Ishikawa (cell line): Measurements from ENCODE around the gene ZNF107.

Experiments
- CEBPB ChIP-seq: IDR thresholded peaks from 2 replicates; pipeline ENCODE4 v1.6.1; 2012
- CREB1 ChIP-seq: IDR thresholded peaks from 2 replicates; pipeline ENCODE4 v1.6.1; 2012; ENCODE audit warnings: low read depth
- EGR1 ChIP-seq: IDR thresholded peaks from 2 replicates; pipeline ENCODE4 v1.6.1; 2012
- EP300 ChIP-seq: IDR thresholded peaks from 2 replicates; pipeline ENCODE4 v1.6.1; 2012; ENCODE audit warnings: borderline replicate concordance
- FOXM1 ChIP-seq: IDR thresholded peaks from 2 replicates; pipeline ENCODE4 v1.6.1; 2012; ENCODE audit warnings: low read depth, borderline replicate concordance
- NFIC ChIP-seq: IDR thresholded peaks from 2 replicates; pipeline ENCODE4 v1.6.1; 2012
- RAD21 ChIP-seq: IDR thresholded peaks from 2 replicates; pipeline ENCODE4 v1.6.1; 2012; ENCODE audit warnings: low read depth
- TAF1 ChIP-seq: IDR thresholded peaks from 2 replicates; pipeline ENCODE4 v1.6.1; 2012; ENCODE audit warnings: low read depth, mild to moderate bottlenecking
- TCF12 ChIP-seq: IDR thresholded peaks from 2 replicates; pipeline ENCODE4 v1.6.1; 2012; ENCODE audit warnings: low read depth
- TEAD4 ChIP-seq: IDR thresholded peaks from 2 replicates; pipeline ENCODE4 v1.6.1; 2012
- YY1 ChIP-seq: IDR thresholded peaks from 2 replicates; pipeline ENCODE4 v1.6.1; 2012; ENCODE audit warnings: low read depth
- ZBTB7A ChIP-seq: IDR thresholded peaks from 2 replicates; pipeline ENCODE4 v1.6.1; 2012; ENCODE audit warnings: low read depth
- TF ChIP-seq, protein P1 (sequence below): IDR thresholded peaks from 2 replicates; pipeline ENCODE4 v1.6.1; 2012; ENCODE audit warnings: low read depth, mild to moderate bottlenecking
- TF ChIP-seq, protein P2 (sequence below): IDR thresholded peaks from 2 replicates; pipeline ENCODE4 v1.6.1; 2012
- TF ChIP-seq, protein P3 (sequence below): IDR thresholded peaks from 2 replicates; pipeline ENCODE4 v1.6.1; 2012

The ZNF107 gene

DNA sequence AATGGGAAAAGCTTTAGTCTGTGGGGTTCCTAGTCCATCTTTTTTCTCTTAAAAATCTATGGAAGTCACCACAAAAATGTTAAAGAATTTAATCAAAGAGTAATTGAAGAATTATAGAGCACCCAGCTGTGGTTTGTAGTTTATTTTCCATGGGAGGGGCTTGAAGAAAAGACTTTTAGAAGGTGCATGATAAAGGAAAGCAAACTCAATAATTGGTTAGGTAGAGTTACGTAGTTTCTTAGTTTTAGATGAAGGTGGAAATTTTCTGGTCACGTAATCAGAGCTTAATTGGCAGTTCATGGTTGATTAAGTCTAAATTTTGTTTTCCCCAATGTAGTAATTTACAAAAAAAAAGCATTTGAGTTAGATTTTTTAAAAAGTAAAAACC, 724 bp downstream of the ZNF107 start:
- no peak for TF ChIP-seq CEBPB
- TF ChIP-seq, protein P1, sequence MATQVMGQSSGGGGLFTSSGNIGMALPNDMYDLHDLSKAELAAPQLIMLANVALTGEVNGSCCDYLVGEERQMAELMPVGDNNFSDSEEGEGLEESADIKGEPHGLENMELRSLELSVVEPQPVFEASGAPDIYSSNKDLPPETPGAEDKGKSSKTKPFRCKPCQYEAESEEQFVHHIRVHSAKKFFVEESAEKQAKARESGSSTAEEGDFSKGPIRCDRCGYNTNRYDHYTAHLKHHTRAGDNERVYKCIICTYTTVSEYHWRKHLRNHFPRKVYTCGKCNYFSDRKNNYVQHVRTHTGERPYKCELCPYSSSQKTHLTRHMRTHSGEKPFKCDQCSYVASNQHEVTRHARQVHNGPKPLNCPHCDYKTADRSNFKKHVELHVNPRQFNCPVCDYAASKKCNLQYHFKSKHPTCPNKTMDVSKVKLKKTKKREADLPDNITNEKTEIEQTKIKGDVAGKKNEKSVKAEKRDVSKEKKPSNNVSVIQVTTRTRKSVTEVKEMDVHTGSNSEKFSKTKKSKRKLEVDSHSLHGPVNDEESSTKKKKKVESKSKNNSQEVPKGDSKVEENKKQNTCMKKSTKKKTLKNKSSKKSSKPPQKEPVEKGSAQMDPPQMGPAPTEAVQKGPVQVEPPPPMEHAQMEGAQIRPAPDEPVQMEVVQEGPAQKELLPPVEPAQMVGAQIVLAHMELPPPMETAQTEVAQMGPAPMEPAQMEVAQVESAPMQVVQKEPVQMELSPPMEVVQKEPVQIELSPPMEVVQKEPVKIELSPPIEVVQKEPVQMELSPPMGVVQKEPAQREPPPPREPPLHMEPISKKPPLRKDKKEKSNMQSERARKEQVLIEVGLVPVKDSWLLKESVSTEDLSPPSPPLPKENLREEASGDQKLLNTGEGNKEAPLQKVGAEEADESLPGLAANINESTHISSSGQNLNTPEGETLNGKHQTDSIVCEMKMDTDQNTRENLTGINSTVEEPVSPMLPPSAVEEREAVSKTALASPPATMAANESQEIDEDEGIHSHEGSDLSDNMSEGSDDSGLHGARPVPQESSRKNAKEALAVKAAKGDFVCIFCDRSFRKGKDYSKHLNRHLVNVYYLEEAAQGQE = no peak
- TF ChIP-seq, protein P2, sequence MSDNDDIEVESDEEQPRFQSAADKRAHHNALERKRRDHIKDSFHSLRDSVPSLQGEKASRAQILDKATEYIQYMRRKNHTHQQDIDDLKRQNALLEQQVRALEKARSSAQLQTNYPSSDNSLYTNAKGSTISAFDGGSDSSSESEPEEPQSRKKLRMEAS = no peak
- no peak for TF ChIP-seq TCF12

DNA sequence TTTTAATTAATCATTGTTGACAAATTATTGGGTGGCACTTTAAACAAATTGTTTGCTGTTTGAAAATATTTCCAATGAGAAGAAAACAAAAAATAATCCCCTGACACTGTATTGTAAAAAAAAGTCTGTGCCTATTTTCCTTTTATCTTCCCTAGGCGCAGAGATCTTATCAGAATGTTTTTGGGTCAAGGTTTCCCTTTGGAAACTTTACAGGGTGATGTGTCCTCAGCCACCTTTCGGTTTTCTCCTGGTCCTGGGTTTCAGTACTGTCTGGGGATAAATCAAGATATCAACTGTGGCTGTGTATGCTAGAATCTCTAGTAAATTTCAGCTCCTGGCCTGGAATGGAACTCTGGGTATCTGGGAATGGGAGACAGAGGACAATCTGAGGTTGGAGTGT, 1.4 kb downstream of the ZNF107 start:
- TF ChIP-seq CREB1 (no peak), FOXM1 (no peak), YY1 (no peak), TAF1 (no peak), TEAD4 (no peak), EGR1 (no peak), RAD21 (no peak), NFIC (no peak), EP300 (no peak), CEBPB (no peak), ZBTB7A (no peak)
- TF ChIP-seq, protein P3, sequence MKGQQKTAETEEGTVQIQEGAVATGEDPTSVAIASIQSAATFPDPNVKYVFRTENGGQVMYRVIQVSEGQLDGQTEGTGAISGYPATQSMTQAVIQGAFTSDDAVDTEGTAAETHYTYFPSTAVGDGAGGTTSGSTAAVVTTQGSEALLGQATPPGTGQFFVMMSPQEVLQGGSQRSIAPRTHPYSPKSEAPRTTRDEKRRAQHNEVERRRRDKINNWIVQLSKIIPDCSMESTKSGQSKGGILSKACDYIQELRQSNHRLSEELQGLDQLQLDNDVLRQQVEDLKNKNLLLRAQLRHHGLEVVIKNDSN = no peak
- TF ChIP-seq, protein P2 = no peak
- TF ChIP-seq, protein P1 = no peak

DNA sequence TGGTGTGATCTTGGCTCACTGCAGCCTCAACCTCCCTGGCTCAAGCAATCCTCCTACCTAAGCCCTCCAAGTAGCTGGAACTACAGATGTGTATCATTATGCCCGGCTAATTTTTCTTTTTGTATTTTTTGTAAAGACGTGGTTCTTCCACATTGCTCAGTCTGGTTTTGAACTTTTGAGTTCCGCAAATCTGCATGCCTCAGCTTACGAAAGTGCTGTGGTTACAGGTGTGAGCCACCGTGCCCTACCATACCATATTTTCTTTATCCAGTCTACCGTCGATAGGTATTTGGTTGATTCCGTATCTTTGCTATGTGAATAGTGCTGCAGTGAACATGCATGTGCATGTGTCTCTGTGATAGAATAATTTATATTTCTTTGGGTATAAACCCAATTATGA, 6.5 kb downstream of the ZNF107 start:
- no peak for TF ChIP-seq CEBPB

DNA sequence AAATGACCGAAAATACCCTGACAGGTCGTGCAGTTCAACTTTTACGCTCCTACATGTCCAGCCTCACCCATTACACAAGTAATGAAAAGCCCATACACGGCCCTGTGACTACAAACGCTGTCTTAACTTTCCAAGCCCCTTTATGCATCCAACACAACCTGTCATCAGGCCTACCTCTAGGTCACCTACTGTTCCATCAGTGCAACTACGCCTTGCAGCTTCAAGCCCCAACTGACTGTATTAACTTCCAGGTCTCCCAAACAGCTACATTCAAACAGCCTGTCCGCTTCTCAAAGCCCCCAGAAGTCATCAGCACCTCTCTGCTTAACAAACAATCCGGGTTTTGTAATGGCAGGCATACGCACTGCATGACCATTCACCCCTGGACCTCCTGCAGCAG, 19.2 kb downstream of the ZNF107 start:
- no peak for TF ChIP-seq FOXM1
- no peak for TF ChIP-seq CREB1
- TF ChIP-seq TAF1 = no peak
- TF ChIP-seq EGR1 = no peak
- TF ChIP-seq, protein P3 = no peak
- TF ChIP-seq YY1 = no peak
- no peak for TF ChIP-seq CEBPB
- no peak for TF ChIP-seq TCF12
- no peak for TF ChIP-seq RAD21
- no peak for TF ChIP-seq EP300
- TF ChIP-seq, protein P1 = no peak
- TF ChIP-seq NFIC = no peak
- TF ChIP-seq, protein P2 = no peak
- TF ChIP-seq ZBTB7A = no peak

DNA sequence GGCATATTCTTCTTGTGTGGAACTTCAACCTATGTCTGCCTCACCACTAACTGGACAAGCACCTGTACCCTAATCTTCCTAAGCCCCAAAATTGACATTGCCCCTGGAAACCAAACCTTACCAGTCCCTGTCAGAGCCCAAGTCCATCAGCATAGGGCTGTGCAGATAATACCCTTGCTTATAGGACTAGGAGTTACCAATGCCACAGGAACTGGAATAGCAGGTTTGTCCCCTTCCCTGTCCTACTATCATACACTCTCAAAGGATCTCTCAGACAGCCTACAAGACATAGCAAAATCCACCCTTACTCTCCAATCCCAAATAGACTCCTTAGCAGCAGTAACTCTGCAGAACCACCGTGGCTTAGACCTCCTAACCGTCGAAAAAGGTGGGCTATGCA, 19.8 kb downstream of the ZNF107 start:
- TF ChIP-seq RAD21 (no peak), ZBTB7A (no peak), NFIC (no peak), TCF12 (no peak), TAF1 (no peak), YY1 (no peak), TEAD4 (no peak), FOXM1 (no peak), CREB1 (no peak), EGR1 (no peak), EP300 (no peak), CEBPB (no peak)
- TF ChIP-seq, protein P2 = no peak
- TF ChIP-seq, protein P1 = no peak
- TF ChIP-seq, protein P3 = no peak
